Brain microvascular endothelial cell (primary cell): ENCODE results near the gene ARID5B.
A peak's percentile ranks its signal among the peaks of the same experiment; 100 is the strongest.

Source experiments
- DNase-seq: peaks from one replicate; pipeline ENCODE4 v3.0.0-alpha.2; 2020
- H3K27ac ChIP-seq: fragments of 250-450 bp; sonication (Bioruptor Pico); 2 replicates; pipeline ENCODE4 v1.5.1; 2020; ENCODE audit warnings: mild to moderate bottlenecking, moderate library complexity
- H3K27me3 ChIP-seq: fragments of 250-450 bp; sonication (Bioruptor Pico); replicated peaks from 2 replicates; pipeline ENCODE4 v1.5.1; 2020; ENCODE audit warnings: mild to moderate bottlenecking
- H3K36me3 ChIP-seq: fragments of 250-450 bp; sonication (Bioruptor Pico); replicated peaks from 2 replicates; pipeline ENCODE4 v1.5.1; 2020; ENCODE audit warnings: mild to moderate bottlenecking
- H3K4me3 ChIP-seq: 2 replicates; pipeline ENCODE4 v1.5.1; 2011; ENCODE audit warnings: low read depth, mild to moderate bottlenecking, control low read depth, low read length, moderate library complexity
- in situ Hi-C: cut with HindIII; loops from 2 replicates; pipeline ENCODE4 v1.10.0; 2017; ENCODE audit warnings: low sequenced_read_pairs, low pct_ligation_motif_present
- TF ChIP-seq, protein P1 (sequence below): IDR thresholded peaks from 2 replicates; pipeline ENCODE4 v1.5.1; 2011; ENCODE audit warnings: low read depth, mild to moderate bottlenecking, moderate library complexity, low read length, control low read depth, inconsistent platforms; ENCODE audit errors: missing control alignments

ARID5B gene

DNA sequence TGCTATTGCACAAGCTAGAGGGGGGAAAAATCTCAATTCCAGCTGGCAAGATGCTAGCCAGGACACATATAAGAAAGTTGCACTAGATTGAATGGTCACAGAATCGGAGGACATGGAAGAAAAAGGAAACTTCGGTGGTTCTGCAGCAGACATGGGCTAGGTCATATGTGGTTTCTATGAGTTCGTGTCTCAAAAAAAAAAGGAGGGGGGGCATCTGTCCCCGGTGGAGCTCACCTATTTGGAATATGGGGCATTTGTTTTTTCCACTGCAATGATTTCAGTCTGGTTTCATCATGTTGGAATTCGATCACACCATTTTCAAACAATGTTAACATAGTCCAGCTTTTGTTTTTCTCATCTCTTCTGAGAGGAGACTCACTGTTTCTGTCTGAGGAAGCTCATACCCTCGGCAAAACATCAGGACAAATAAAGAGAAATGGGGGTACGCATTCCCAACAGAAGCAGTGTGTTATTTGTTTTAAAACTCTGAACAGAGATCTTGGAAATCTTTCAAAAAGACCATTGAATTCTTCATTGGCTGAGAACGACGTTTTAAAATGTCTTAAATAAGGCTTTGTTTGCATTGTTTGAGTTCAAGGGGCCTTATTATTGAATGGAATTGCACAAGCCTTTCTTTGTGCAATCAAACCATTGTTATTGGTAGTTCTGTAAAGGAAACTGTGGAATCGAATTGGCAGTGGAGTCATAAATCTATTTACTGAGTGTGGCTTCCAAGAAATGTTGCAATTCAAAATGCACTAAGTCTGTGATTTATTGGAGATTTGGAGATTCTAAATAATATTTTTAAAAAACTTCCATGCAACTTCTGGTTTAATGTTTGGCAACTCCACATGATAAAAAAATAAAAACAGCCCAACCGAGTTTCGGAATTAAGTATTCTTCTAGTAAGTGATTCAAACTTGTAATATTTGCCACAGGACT lies 194.0 kb downstream of the ARID5B start:
- peaks cover 18% of the 10 kb centered on the region for H3K36me3 ChIP-seq
- TF ChIP-seq, protein P1, sequence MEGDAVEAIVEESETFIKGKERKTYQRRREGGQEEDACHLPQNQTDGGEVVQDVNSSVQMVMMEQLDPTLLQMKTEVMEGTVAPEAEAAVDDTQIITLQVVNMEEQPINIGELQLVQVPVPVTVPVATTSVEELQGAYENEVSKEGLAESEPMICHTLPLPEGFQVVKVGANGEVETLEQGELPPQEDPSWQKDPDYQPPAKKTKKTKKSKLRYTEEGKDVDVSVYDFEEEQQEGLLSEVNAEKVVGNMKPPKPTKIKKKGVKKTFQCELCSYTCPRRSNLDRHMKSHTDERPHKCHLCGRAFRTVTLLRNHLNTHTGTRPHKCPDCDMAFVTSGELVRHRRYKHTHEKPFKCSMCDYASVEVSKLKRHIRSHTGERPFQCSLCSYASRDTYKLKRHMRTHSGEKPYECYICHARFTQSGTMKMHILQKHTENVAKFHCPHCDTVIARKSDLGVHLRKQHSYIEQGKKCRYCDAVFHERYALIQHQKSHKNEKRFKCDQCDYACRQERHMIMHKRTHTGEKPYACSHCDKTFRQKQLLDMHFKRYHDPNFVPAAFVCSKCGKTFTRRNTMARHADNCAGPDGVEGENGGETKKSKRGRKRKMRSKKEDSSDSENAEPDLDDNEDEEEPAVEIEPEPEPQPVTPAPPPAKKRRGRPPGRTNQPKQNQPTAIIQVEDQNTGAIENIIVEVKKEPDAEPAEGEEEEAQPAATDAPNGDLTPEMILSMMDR, result no peak
- no peaks in the 10 kb centered on the region for H3K27me3 ChIP-seq
- H3K27ac ChIP-seq, result peak overlapping the region; percentile 66
- in situ Hi-C loops, result loop anchor here (25.0 kb wide), 1 partner anchor 142 kb away; no protein-coding TSS in a partner anchor
- no peak for DNase-seq
- H3K4me3 ChIP-seq, result no peak overlapping the region

DNA sequence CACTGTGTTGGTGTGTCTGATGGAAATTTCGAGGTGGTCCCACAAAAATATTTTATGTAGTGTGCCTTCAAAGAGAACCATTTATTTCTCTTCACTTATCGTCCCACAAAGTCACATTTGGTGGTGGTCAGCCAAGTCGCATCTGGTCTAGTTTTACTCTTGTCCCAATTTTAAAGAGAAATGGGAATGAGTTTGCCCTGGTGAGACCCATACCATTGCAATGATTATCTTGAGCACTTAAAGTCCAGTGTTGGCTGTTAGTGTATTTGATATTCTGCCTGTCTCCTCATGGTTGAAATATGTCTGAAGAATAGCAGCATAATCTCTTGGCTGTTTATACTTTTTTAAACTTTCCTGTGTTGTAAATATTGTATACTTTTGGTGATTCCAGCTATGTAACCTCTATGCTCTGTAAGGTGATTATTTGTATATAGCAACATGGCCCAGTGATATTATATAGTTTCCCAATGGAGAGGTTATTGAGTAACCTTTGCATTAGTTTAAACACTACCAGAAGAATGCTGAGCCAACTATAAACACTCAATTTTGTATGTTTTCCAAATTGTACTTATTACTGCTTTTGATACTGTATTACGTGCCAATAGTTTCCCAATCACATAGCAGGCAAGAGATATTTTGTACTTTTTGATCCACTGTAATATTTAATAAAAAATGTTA lies 194.9 kb downstream of the ARID5B start:
- Histone ChIP-seq H3K27ac (no peak overlapping the region), H3K4me3 (no peak overlapping the region), H3K36me3 (peaks cover 10% of the 10 kb centered on the region), H3K27me3 (no peaks in the 10 kb centered on the region)
- TF ChIP-seq, protein P1, result no peak
- DNase-seq, result no peak
- in situ Hi-C loops, result loop anchor here (25.0 kb wide), 1 partner anchor 141 kb away; no protein-coding TSS in a partner anchor

DNA sequence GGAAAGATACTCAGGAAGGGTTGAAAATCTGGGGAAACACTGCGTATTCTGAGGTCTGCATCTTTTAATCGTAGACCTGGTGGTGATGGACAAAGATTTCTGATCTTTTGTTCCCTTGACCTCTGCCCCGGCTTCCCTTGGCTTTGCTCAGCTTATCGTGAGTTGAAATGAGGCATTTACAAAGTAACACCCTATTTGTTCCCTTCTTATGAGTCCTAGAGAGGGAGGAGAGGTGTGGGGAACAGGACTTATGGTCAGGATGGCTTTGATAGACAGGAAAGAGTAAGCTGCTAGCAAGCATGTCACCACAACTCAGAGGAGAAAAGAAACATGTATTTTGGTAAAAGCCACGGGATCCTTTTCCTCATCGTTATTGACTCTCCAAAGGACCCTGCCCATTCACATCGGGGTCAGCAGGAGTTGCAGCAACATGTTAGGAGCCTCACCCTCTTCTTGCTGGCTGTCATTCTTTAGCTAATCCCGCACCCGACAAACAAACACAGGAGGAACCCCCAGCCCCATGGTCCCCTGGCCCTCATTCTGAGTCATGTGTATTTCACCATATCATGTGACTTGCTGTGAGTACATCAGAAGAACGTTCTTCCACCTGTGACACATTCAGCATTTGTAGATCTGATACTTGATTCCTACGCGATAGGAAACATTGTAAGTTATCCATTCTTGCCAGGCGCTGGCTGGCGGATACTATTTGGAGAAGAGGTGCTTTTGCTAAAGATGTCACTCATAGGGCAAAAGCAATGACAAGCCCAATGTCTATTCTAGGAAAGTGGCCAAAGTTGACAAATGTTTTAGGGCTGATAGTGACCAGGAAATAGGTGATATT lies 197.0 kb downstream of the ARID5B start:
- DNase-seq, result no peak
- H3K36me3 ChIP-seq, result no peaks in the 10 kb centered on the region
- TF ChIP-seq, protein P1, result no peak
- in situ Hi-C loops, result loop anchor here (25.0 kb wide), 1 partner anchor 139 kb away; no protein-coding TSS in a partner anchor
- no peak overlapping the region for H3K4me3 ChIP-seq
- no peak overlapping the region for H3K27ac ChIP-seq
- H3K27me3 ChIP-seq, result no peaks in the 10 kb centered on the region

DNA sequence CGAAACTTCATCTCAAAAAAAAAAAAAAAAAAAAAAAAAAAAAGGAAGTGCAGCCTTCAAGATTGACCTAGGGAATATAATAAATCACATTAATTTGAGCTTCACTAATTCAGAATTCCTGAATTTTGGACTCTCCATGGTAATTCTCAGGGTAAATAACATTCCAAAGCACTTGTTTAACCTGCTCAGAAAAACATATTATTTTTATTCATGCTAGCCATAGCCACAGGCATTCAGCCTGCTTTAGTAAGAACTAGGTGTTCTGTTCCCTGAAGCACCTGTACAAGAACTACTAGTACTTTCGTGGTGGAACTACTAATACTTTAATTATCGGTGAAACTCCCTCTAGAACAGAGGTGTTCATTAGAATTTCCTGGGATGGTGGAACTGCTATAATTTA lies 197.8 kb downstream of the ARID5B start:
- TF ChIP-seq, protein P1, result no peak
- in situ Hi-C loops, result loop anchor here (25.0 kb wide), 1 partner anchor 138 kb away; no protein-coding TSS in a partner anchor
- H3K36me3 ChIP-seq, result no peaks in the 10 kb centered on the region
- no peaks in the 10 kb centered on the region for H3K27me3 ChIP-seq
- no peak overlapping the region for H3K27ac ChIP-seq
- DNase-seq, result no peak
- H3K4me3 ChIP-seq, result no peak overlapping the region

DNA sequence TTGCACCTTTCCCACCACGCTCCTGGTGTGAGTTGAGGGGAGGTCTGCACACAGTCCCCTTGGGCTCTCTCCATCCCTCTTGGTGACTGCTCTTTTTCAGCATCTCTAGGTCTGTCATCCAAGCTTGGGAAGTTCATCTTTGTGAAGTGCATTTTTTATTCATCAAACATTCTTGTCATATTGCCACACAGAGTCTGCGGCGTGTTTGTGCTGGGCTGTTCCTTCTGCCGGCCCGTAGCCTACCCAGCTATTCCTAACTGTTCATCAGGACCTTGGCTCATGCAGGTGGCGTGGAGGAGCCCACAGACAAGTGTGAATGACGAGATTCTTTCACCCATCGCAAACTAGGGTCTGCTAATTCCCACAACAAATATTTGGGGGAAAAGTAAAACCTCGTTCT lies 202.4 kb downstream of the ARID5B start:
- in situ Hi-C loops, result no loop called here
- Histone ChIP-seq H3K4me3 (no peak overlapping the region), H3K36me3 (no peaks in the 10 kb centered on the region), H3K27ac (no peak overlapping the region), H3K27me3 (no peaks in the 10 kb centered on the region)
- TF ChIP-seq, protein P1, result no peak
- no peak for DNase-seq
